ENCODE measurements around the gene MSH5.

MSH5 gene

DNA sequence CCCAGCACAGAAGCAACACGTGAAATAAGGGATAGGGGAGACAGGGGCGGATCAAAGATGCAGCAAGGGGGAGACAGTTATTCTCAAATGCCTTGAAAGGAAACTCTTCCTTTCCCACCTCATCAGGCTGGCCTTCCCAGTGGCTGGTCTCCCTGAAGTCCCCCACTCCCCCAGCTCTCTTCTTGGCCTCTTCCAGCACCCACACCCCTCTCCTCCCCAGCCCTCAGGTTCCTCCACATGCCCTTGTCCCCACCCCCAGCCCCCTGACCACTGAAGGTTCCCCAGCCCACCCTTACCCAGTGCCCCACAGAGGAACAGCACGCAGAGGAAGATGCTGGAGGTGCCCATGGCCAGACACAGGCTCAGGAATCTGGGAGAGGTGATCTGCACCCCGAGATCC lies 26.3 kb upstream of the MSH5 start:
- no peak for DNase-seq (ENCODE audit: low spot score)

DNA sequence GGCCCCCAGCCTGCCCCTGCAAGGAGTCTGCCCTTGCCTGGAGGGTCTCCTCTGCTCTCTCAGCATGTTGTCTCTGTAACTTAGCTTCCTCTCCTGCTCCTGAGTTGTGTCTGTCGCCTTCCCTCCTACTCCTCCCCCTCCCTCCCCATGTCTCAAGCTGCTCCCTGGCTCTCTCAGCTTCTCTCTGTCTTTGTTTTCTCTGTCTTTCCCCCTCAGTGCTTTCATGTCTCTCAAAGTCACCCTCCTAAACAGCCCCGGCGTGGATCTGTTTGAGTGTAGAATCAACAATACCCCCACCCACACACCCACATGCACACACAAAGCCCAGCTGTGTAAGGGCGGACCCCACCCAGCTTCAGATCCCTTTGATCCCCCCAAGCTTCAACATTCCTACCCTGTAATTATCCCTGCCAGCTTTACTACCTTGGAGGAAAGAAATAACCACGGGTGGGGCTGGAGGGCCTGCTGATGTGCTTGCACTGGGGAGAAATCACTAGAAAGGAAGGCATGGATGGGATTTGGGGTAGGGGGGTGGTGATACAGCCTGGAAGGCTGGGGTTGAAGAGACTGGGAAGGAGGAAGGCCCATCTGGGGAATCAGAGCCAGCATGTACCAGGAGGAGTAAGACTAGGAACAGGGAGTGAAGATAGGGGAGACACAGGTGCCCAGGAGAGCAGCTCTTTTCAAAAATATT lies 25.7 kb upstream of the MSH5 start:
- no peak for DNase-seq (ENCODE audit: low spot score)

GRCh38 chr6:31715022-31715958 lies 24.5 kb upstream of the MSH5 start, which contains the start of gene LY6G6D:
Gene LY6G6D, plus strand, starts transcription at chr6:31715348. Its CDS starts 8 bp downstream, at chr6:31715356.
- DNase-seq (ENCODE audit: low spot score), result no peak

- DNase-seq (ENCODE audit: low spot score), result no peak
These were observed 22.1 kb upstream of the MSH5 start for GRCh38 chr6:31717499-31718222.

GRCh38 chr6:31718265-31718664 lies 21.5 kb upstream of the MSH5 start:
- no peak for DNase-seq (ENCODE audit: low spot score)

- DNase-seq (ENCODE audit: low spot score), result no peak
These were observed 20.8 kb upstream of the MSH5 start for GRCh38 chr6:31719001-31719400.

DNA sequence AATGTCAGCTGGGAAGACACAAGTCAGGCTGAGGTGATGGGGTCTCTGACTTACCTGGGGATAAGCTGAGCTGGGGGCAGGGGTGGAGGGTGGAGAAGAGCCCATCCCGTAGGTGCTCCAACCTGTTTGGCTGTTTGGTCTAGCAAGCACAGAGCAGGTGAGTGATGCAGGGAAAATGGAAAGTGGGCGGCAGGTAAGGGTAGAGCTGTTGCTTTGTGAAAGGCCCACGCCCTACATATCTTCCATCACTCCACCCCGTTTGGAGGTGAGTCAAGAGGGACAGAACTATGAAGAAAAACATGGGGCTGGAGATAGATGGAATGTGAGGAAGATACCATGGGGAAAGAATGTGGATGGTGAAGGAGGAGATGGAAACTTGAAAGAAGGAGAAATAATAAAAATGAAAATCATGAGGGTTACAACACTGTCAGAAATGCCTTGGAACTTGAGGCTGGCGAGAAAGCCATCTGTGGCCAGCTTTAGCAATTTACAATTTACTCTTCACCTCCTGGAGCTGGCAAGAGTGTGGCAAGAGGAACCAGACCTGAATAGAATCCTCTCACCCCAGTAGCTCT lies 19.5 kb upstream of the MSH5 start:
- no peak for DNase-seq (ENCODE audit: low spot score)

DNA sequence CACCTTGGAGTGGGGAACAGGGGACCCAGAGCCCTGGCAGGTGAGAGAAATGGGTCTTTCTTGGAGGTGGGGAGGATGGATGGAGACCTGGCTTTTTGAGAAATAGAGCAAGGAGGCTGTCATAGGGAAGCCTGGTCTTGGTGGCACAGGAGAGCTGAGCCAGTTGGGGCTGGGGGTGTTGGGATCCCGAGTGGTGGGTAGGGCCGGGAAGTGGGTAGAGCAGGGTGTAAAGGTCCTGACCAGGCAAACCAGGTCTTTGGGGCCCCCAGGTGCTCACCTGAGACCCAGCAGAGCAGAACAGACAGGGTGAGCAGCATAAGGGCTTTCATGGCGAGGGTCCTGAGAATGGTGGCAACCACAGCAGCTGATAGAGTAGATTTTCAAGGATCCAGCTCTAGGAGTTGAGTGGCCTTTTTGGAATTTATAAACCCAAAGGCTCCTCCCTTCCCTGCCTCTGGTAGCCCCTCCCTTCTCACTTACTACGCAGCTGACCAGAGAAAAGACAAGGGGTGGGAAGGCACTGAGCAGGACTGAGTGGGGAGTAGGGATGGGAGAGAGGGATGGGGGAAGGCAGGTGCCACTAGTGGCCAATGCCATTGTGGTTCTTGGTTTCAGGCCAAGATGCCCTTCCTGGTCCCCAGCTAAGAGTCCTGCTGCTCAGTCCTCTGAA lies 18.3 kb upstream of the MSH5 start, which contains the start of gene LY6G6C:
TSS of gene LY6G6C (minus strand) at position 396 of the 670 bp plus-strand sequence. CDS start at position 329, 67 bp downstream.
- no peak for DNase-seq (ENCODE audit: low spot score)

DNA sequence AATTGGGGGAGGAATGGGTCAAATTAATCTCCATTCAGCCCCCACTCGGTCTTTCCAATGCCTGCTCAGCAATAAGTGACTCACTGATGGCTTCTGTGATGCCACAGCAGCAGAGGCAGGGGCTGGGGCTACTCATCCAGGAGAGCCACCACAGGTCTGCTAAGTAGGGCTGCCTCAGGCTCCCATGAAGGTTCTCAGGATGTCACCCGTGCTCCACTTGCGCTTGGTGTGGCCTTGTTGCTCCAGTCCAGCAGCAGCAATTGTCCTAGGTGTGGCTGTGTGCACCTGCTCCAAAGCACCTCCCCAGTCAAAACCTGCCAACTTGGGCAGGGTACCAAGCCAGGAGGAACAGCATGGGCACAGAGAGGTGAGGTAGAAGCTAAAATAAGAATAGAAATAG lies 17.6 kb upstream of the MSH5 start:
- DNase-seq (ENCODE audit: low spot score), result no peak

DNA sequence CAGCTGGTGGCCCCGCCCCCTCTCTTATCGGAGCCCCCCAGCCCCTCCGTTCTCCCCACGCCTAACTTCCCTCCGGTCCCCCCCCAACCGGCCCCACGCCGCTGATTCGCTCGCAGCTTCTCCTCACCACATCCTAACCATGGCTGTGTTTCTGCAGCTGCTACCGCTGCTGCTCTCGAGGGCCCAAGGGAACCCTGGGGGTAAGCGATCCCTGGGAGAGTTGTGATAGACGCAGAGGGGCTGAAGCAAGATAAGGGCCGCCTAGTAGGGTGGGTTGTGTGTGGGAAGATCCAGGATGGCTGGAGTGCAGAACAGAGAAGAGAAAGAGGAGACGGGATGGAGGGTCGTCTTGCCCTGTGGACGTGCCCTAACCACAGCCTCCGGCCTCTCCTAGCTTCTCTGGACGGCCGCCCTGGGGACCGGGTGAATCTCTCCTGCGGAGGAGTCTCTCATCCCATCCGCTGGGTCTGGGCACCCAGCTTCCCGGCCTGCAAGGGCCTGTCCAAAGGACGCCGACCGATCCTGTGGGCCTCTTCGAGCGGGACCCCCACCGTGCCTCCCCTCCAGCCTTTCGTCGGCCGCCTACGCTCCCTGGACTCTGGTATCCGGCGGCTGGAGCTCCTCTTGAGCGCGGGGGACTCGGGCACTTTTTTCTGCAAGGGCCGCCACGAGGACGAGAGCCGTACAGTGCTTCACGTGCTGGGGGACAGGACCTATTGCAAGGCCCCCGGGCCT lies 16.4 kb upstream of the MSH5 start, which contains the start of gene MPIG6B:
TSS of gene MPIG6B (plus strand) at position 129 of the 735 bp plus-strand sequence. CDS start at position 140, 11 bp downstream.
- no peak for DNase-seq (ENCODE audit: low spot score)

GRCh38 chr6:31723980-31724691 lies 15.7 kb upstream of the MSH5 start:
- no peak for DNase-seq (ENCODE audit: low spot score)

- DNase-seq (ENCODE audit: low spot score), result no peak
These were observed 14.1 kb upstream of the MSH5 start for GRCh38 chr6:31725502-31726350.

GRCh38 chr6:31727034-31727716 lies 12.6 kb upstream of the MSH5 start:
- no peak for DNase-seq (ENCODE audit: low spot score)

DNA sequence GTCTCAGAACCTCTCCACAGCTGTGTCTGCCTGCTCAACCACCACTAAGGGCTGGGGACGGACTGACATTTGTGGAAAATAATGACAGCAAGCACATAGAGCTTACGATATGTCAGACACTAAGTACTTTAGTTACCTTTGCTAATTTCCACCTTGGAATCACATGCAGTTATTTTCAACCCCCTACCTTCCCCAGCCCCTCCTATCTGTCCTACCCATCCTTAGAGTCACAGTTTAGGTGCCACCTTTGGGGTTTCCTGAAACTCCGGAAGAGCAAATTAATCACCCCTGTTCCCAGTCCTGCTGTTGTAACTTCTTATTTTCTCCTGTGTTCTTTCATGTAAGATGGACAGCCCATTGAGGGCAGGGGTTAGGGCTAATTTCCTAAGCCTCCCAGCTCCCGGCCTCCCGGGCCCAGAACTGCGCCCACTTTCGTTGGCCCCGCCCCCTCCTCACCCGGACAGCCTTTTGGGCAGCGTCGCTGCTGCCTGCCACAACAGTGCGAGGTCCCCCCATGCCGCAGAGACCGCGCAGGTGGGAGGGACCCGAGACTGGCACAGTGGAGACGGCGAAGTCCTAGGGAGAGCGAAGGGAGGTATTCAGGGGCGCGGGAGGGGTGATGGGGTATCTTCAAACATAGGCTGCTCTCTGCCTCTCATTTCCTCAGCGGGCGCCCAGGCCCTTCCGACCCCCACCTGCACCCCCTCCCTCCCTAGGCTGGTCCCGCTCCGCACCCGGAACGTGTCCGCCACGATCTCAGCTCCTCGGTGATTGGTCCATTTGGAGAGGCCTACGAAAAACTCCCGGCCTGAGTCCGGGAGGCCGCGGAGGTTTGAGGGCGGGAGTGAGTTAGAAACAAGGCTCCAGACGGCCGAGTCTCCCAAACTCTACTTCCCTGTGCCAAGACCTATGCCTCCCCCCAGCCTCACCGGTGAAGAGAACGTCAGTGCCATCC lies 11.8 kb upstream of the MSH5 start:
- DNase-seq (ENCODE audit: low spot score), result no peak

- no peak for DNase-seq (ENCODE audit: low spot score)
These were observed 10.9 kb upstream of the MSH5 start, which contains the start of gene DDAH2 for GRCh38 chr6:31728767-31729514. Gene DDAH2, minus strand, starts transcription at chr6:31729299. Its CDS starts 138 bp downstream, at chr6:31729161.

DNA sequence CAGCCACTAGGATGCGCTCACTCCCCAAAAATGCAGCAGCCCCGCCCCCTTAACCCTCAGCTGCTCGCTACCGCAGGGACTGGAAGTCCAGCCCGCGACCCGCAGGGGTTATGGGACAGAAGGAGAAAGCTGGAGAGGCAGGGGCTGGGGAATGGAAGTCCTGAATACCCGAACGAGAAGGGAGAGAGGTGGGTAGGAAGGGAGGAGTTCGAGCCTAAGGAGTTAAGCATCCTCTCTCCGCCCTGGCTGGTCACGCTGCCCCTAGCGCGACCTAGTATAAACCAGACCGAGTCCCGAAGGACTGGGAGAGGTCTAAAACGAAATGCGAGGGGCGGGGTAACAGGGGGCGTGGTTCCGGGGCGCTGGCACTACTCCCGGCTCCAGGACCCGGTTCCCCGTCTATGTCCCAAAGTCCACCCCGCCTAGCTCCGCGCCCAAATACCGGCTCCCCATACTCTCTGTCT lies 10.3 kb upstream of the MSH5 start:
- peak; percentile 88 for DNase-seq (ENCODE audit: low spot score)

All from D341Med (cell line).